ENCODE data around the gene METTL17. TPM values are rescaled to one million over a fixed set of nuclear protein-coding genes. Genes with fewer than 3 reads are reported as not detected.

The METTL17 gene
- total RNA-seq, 1 experiment from 2014 or later: 62.4 TPM

DNA sequence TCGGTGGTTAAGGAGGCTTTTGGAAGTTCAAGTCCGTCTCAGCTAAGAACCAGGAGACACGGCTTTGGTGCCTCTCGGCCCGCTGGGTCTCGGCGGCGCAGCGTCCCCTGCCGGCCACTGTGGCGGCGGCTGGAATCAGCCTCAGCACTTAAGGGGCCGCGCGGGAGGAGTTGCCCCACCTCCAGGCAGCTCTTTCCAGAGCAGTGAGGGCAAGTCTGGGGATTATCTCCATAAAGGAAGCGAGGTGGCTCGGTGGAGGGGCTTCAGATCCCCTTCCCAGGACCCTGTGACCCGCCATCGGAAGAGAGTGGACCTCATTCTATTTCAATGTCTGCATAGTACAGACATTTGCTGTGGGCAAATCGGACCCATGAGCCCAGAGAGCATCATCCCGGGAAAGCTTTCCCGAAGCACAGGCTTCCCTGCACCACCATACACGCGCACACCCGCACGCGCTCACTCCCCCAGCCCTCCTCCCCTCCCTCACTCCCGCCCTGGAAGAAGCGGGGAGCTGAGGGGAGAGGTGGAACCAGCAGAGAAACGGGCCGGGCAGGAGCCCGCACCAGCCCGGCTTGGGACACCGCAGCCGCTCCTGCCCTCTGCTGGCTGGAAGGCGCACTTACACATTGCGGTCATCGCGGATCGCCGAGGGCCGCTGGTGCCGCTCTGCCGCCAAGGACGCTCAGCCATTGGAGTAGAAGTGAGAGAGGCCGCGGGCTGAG is 18.6 kb upstream of the METTL17 start:
- peak; percentile 78 for DNase-seq (ENCODE audit: unreplicated experiment)
- POLR2A ChIA-PET: interaction anchor here (0.6 to 2.6 kb wide), 10 partner anchors 10 to 516 kb away, joined by 3 to 19 read pairs (median 4); partner anchors contain the start of genes APEX1, PIP4P1 and SLC39A2
- H3K9me3 Mint-ChIP-seq (ENCODE audit: unreplicated experiment): no peaks in the 10 kb centered on the region
- peak overlapping the region; percentile 84 for H3K4me3 Mint-ChIP-seq (ENCODE audit: unreplicated experiment)
- H3K36me3 Mint-ChIP-seq (ENCODE audit: insufficient read depth, unreplicated experiment): peaks cover 4% of the 10 kb centered on the region
- H3K27ac Mint-ChIP-seq (ENCODE audit: low read depth, unreplicated experiment): peak overlapping the region; percentile 27
- peaks cover 8% of the 10 kb centered on the region for H3K27me3 Mint-ChIP-seq (ENCODE audit: insufficient read depth, unreplicated experiment)
- CTCF ChIA-PET: interaction anchor here (0.5 to 7.4 kb wide), 80 partner anchors 9 to 1459 kb away, joined by 3 to 147 read pairs (median 5); partner anchors contain the start of genes RNASE13, RNASE4, RNASE7 and SLC39A2
- intact Hi-C loops (cut with micrococcal nuclease): loop anchor here (1.0 to 10.0 kb wide), 6 partner anchors 16 to 646 kb away; no protein-coding TSS in a partner anchor
- H3K4me1 Mint-ChIP-seq (ENCODE audit: insufficient read depth, unreplicated experiment): peaks cover 16% of the 10 kb centered on the region
- TF ChIP-seq, protein P1, sequence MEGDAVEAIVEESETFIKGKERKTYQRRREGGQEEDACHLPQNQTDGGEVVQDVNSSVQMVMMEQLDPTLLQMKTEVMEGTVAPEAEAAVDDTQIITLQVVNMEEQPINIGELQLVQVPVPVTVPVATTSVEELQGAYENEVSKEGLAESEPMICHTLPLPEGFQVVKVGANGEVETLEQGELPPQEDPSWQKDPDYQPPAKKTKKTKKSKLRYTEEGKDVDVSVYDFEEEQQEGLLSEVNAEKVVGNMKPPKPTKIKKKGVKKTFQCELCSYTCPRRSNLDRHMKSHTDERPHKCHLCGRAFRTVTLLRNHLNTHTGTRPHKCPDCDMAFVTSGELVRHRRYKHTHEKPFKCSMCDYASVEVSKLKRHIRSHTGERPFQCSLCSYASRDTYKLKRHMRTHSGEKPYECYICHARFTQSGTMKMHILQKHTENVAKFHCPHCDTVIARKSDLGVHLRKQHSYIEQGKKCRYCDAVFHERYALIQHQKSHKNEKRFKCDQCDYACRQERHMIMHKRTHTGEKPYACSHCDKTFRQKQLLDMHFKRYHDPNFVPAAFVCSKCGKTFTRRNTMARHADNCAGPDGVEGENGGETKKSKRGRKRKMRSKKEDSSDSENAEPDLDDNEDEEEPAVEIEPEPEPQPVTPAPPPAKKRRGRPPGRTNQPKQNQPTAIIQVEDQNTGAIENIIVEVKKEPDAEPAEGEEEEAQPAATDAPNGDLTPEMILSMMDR (IDR thresholded peaks at IDR 0.05; ENCODE audit: unreplicated experiment): peak; percentile 75
- no TSS peak for BruUV-seq (replicated peaks)

DNA sequence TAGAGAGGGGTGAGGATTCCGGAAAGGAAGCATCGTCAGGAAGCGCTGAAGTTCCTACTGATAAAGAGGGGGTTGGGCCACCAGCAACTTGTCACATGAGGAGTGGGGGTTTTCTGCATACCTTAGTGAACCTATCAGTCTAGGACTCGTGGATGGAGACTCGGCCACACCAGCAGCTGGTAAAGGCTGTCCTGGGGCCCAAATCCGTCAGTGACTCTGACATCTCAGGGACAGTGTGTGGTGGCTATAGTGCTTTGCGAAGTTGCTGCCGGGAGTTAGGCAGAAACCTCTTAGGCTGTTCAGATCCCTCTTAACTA is 18.1 kb upstream of the METTL17 start:
- Mint-ChIP-seq H3K9me3 (ENCODE audit: unreplicated experiment) (no peaks in the 10 kb centered on the region), H3K4me3 (ENCODE audit: unreplicated experiment) (peak overlapping the region; percentile 84), H3K27ac (ENCODE audit: low read depth, unreplicated experiment) (no peak overlapping the region), H3K36me3 (ENCODE audit: insufficient read depth, unreplicated experiment) (peaks cover 4% of the 10 kb centered on the region), H3K27me3 (ENCODE audit: insufficient read depth, unreplicated experiment) (peaks cover 8% of the 10 kb centered on the region), H3K4me1 (ENCODE audit: insufficient read depth, unreplicated experiment) (peaks cover 16% of the 10 kb centered on the region)
- intact Hi-C loops (cut with micrococcal nuclease): loop anchor here (1.0 to 10.0 kb wide), 6 partner anchors 16 to 647 kb away; no protein-coding TSS in a partner anchor
- ChIA-PET CTCF (interaction anchor here (0.6 to 7.4 kb wide), 49 partner anchors 9 to 1458 kb away, joined by 3 to 147 read pairs (median 7); partner anchors contain the start of genes RNASE13, RNASE7 and SLC39A2), POLR2A (interaction anchor here (0.6 to 2.6 kb wide), 9 partner anchors 11 to 510 kb away, joined by 3 to 19 read pairs (median 4); partner anchors contain the start of genes PIP4P1 and SLC39A2)
- DNase-seq (ENCODE audit: unreplicated experiment): no peak
- no TSS peak for BruUV-seq (replicated peaks)
- TF ChIP-seq, protein P1 (IDR thresholded peaks at IDR 0.05; ENCODE audit: unreplicated experiment): no peak

DNA sequence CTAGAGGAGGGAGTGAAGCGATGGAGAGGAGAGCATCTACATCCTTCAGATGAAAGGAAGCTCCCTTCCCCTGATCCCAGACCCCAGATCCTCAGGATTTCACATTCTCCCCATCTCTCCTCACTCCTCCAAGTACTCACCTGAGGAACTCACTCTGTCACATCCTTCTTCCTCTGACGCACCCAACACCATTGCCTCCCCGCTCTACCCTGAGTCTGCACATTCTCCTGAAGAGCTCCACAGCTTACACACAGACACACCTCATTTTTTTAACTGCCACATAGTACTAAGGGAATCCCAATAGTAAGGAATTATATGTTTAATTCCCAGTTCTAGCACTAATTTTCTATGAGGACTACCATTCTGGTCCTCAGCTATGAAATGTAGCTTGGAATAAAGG is 16.3 kb upstream of the METTL17 start:
- Mint-ChIP-seq H3K4me3 (ENCODE audit: unreplicated experiment) (no peak overlapping the region), H3K27ac (ENCODE audit: low read depth, unreplicated experiment) (no peak overlapping the region), H3K36me3 (ENCODE audit: insufficient read depth, unreplicated experiment) (peaks cover 4% of the 10 kb centered on the region), H3K9me3 (ENCODE audit: unreplicated experiment) (no peaks in the 10 kb centered on the region), H3K4me1 (ENCODE audit: insufficient read depth, unreplicated experiment) (peaks cover 16% of the 10 kb centered on the region), H3K27me3 (ENCODE audit: insufficient read depth, unreplicated experiment) (no peaks in the 10 kb centered on the region)
- DNase-seq (ENCODE audit: unreplicated experiment): no peak
- intact Hi-C loops (cut with micrococcal nuclease): loop anchor here (5.0 to 10.0 kb wide), 2 partner anchors 341 to 649 kb away; no protein-coding TSS in a partner anchor
- ChIA-PET POLR2A (interaction anchor here (0.6 to 2.9 kb wide), 4 partner anchors 14 to 354 kb away, joined by 3 to 26 read pairs (median 4); partner anchors contain the start of gene SLC39A2), CTCF (interaction anchor here (0.6 to 7.4 kb wide), 20 partner anchors 10 to 1246 kb away, joined by 3 to 147 read pairs (median 4); partner anchors contain the start of gene RNASE7)
- BruUV-seq (replicated peaks): no TSS peak
- TF ChIP-seq, protein P1 (IDR thresholded peaks at IDR 0.05; ENCODE audit: unreplicated experiment): no peak

DNA sequence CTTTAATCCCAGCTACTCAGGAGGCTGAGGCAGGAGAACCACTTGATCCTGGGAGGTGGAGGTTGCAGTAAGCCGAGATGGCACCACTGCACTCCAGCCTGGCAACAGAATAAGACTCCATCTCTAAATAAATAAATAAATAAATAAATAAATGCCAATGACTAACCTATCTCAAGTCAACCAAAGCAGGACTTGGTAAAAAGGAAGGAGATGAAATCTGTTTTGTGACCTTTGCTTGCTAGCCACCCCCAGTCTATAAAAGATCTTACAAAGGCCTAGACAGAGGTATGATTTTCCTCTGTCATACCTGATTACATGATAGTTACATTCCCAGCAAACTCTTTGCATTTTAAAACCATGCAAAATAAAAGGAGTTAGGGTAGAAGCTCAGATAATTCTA is 13.5 kb upstream of the METTL17 start:
- ChIA-PET CTCF (interaction anchor here (0.6 to 7.4 kb wide), 4 partner anchors 7 to 364 kb away, joined by 3 to 147 read pairs (median 3); no protein-coding TSS in a partner anchor), POLR2A (interaction anchor here (1.0 to 1.4 kb wide), 2 partner anchors 10 to 13 kb away, joined by 3 read pairs; no protein-coding TSS in a partner anchor)
- H3K4me1 Mint-ChIP-seq (ENCODE audit: insufficient read depth, unreplicated experiment): peaks cover 15% of the 10 kb centered on the region
- TF ChIP-seq, protein P1 (IDR thresholded peaks at IDR 0.05; ENCODE audit: unreplicated experiment): no peak
- no peaks in the 10 kb centered on the region for H3K27me3 Mint-ChIP-seq (ENCODE audit: insufficient read depth, unreplicated experiment)
- intact Hi-C loops (cut with micrococcal nuclease): loop anchor here (10.0 kb wide), 1 partner anchor 651 kb away; no protein-coding TSS in a partner anchor
- no TSS peak for BruUV-seq (replicated peaks)
- no peak overlapping the region for H3K4me3 Mint-ChIP-seq (ENCODE audit: unreplicated experiment)
- no peaks in the 10 kb centered on the region for H3K36me3 Mint-ChIP-seq (ENCODE audit: insufficient read depth, unreplicated experiment)
- no peaks in the 10 kb centered on the region for H3K9me3 Mint-ChIP-seq (ENCODE audit: unreplicated experiment)
- H3K27ac Mint-ChIP-seq (ENCODE audit: low read depth, unreplicated experiment): no peak overlapping the region
- no peak for DNase-seq (ENCODE audit: unreplicated experiment)

All from MCF 10A (cell line).